ENCODE data around the gene ACSS3.

DNA sequence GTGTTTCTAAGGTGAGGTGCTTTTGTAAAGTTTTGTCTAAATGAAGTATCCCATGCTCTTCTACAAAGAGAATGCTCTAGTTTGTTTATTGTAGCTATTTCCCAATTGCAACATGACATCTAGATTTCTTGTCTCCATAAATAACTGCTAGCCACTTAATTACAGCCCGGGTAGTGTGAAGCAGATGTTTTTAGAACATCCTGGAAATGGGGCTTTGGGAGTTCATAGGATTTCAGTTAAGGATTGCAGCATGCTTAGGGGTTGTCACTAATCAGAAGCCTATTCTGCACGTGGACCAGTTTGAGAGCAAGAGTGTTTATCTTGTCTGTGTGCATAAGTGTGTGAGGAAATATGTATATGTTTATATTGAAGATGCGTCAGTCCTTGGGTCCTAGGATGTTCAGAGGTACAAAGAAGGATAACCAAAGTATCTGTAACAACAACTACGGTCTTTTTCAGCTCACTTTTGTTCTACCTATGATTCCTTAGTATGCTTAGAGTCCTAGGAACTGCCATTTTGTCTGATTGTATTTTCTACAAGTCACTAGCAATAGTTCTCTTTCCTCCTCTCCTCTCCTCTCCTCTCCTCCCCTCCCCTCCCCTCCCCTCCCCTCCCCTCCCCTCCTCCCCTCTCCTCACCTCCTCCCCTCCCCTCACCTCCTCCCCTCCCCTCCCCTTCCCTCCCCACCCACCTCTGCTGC lies 135.3 kb downstream of the ACSS3 start:
- TF ChIP-seq POLR2A (IDR thresholded peaks at IDR 0.05) (no peak), POLR2AphosphoS5 (IDR thresholded peaks at IDR 0.05) (no peak)

All from breast epithelium (tissue), 3 donors.